ENCODE measurements around the gene UBFD1.
A peak's percentile ranks its signal among the peaks of the same experiment; 100 is the strongest.
"Not testable (repeated sequence)": the region's sequence is repeated elsewhere in the genome, so short reads cannot be mapped to it uniquely, and the experiment has no call there.

Gene UBFD1

GRCh38 chr16:23537390-23537789 lies 20.1 kb upstream of the UBFD1 start:
- DNase-seq (ENCODE audit: low read depth), result peak; percentile 32
- TF ChIP-seq CTCF (IDR thresholded peaks at IDR 0.05; ENCODE audit: insufficient read depth, low read depth, low read length, missing control alignments), result no peak
- no peak overlapping the region for H3K4me3 ChIP-seq (ENCODE audit: low read length)

GRCh38 chr16:23538919-23539278 lies 18.6 kb upstream of the UBFD1 start:
- H3K4me3 ChIP-seq (ENCODE audit: low read length), result no peak overlapping the region
- DNase-seq (ENCODE audit: low read depth), result no peak
- TF ChIP-seq CTCF (IDR thresholded peaks at IDR 0.05; ENCODE audit: insufficient read depth, low read depth, low read length, missing control alignments), result no peak

- no peak for TF ChIP-seq CTCF (IDR thresholded peaks at IDR 0.05; ENCODE audit: insufficient read depth, low read depth, low read length, missing control alignments)
- peak; percentile 42 for DNase-seq (ENCODE audit: low read depth)
- H3K4me3 ChIP-seq (ENCODE audit: low read length), result no peak overlapping the region
These were observed 17.3 kb upstream of the UBFD1 start for GRCh38 chr16:23539984-23540816.

- H3K4me3 ChIP-seq (ENCODE audit: low read length); DNase-seq (ENCODE audit: low read depth): not testable (repeated sequence)
These were observed 16.7 kb upstream of the UBFD1 start for GRCh38 chr16:23540817-23541178.

- DNase-seq (ENCODE audit: low read depth), result no peak
- H3K4me3 ChIP-seq (ENCODE audit: low read length), result no peak overlapping the region
- no peak for TF ChIP-seq CTCF (IDR thresholded peaks at IDR 0.05; ENCODE audit: insufficient read depth, low read depth, low read length, missing control alignments)
These were observed 13.1 kb upstream of the UBFD1 start for GRCh38 chr16:23544436-23544835.

GRCh38 chr16:23549938-23550337 lies 7.6 kb upstream of the UBFD1 start:
- DNase-seq (ENCODE audit: low read depth), result no peak
- H3K4me3 ChIP-seq (ENCODE audit: low read length), result no peak overlapping the region
- no peak for TF ChIP-seq CTCF (IDR thresholded peaks at IDR 0.05; ENCODE audit: insufficient read depth, low read depth, low read length, missing control alignments)

GRCh38 chr16:23552161-23552560 lies 5.4 kb upstream of the UBFD1 start:
- no peak for TF ChIP-seq CTCF (IDR thresholded peaks at IDR 0.05; ENCODE audit: insufficient read depth, low read depth, low read length, missing control alignments)
- H3K4me3 ChIP-seq (ENCODE audit: low read length), result no peak overlapping the region
- no peak for DNase-seq (ENCODE audit: low read depth)
